ENCODE results near the gene PRR16.

GRCh38 chr5:120510098-120510637 is 46.1 kb downstream of the PRR16 start:
- no peak for TF ChIP-seq CTCF (IDR thresholded peaks at IDR 0.05)
- no peak for TF ChIP-seq POLR2A (IDR thresholded peaks at IDR 0.05)

Measured in lower leg skin (tissue), 3 donors.